Measurements from ENCODE around the gene JADE3. TPM values are rescaled to one million over a fixed set of nuclear protein-coding genes. Genes with fewer than 3 reads are reported as not detected.

JADE3 gene
- polyA plus RNA-seq, 1 donor (not counting 4 experiments of a cell fraction or from before 2014, with no cell fraction given): 8.2 TPM

DNA sequence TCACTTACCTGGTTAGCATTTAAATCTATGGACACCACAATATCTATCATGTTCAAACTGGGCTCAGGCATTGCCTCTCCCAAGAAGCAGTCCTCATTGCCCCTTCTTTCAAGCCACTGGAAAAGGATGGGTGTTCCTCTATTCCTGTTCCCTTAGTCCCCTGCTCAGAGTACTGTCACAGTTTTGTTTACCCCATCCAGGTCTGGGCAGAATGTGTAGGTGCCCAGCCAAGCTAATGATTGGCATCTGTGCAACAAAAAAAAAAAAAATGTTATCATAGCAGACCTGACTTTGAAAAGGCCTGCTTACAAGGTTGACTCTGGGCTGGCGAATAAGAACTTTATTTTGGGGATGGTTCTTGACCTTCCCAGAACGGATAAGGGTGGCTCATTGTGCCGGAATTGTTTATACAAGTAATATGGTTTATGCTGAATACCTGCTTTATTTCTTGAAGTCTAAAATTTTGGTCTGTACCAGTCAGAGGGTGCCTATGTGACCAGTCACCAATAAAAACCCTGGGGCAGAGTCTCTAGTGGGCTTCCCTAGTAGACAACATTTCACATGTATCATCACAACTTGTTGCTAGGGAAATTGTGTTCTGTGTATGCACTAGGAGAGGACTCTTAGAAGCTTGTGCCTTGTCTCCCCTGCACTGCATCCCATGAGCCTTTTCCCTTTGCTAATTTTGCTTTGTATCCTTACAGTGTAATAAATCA, 47.9 kb downstream of the JADE3 start:
- Histone ChIP-seq H2AFZ (ENCODE audit: control insufficient read depth, low read length) (no peak overlapping the region), H3K36me3 (ENCODE audit: control insufficient read depth in 2 of 2, extremely low read depth in 1 of 2, insufficient read depth in 2 of 2, low read length in 2 of 2) (no peaks in the 10 kb centered on the region), H3K27ac (ENCODE audit: control insufficient read depth, insufficient read depth, low read length) (no peak overlapping the region), H3K27me3 (ENCODE audit: control insufficient read depth, extremely low read depth, insufficient read depth, low read length) (no peaks in the 10 kb centered on the region), H3K4me1 (ENCODE audit: control insufficient read depth, extremely low read depth, insufficient read depth, low read length) (peaks cover 11% of the 10 kb centered on the region), H3K9me1 (ENCODE audit: control insufficient read depth, extremely low read depth, insufficient read depth, low read length) (no peaks in the 10 kb centered on the region), H3K4me3 (ENCODE audit: control insufficient read depth in 2 of 3, extremely low read depth in 1 of 3, insufficient read depth in 2 of 3, low read depth in 1 of 3, low read length in 3 of 3) (no peak overlapping the region), H3K9me3 (ENCODE audit: control insufficient read depth, low read depth, low read length) (no peaks in the 10 kb centered on the region), H3K79me2 (ENCODE audit: control insufficient read depth, insufficient read depth, low read length) (no peaks in the 10 kb centered on the region), H3K9ac (ENCODE audit: control insufficient read depth, extremely low read depth, insufficient read depth, low read length) (no peak overlapping the region), H3K4me2 (ENCODE audit: control insufficient read depth, extremely low read depth, insufficient read depth, low read depth, low read length) (no peak overlapping the region), H4K20me1 (ENCODE audit: control insufficient read depth, extremely low read depth, insufficient read depth, low read length) (no peaks in the 10 kb centered on the region)
- FAIRE-seq (no peak), DNase-seq (ENCODE audit: low read depth, low spot score) (no peak)
- dilution Hi-C loops (cut with MboI; ENCODE audit: extremely low pct_ligation_motif_present, low sequenced_read_pairs): no loop called here
- no peak for TF ChIP-seq EZH2 (IDR thresholded peaks at IDR 0.05; ENCODE audit: low read length)
- TF ChIP-seq, protein P1, sequence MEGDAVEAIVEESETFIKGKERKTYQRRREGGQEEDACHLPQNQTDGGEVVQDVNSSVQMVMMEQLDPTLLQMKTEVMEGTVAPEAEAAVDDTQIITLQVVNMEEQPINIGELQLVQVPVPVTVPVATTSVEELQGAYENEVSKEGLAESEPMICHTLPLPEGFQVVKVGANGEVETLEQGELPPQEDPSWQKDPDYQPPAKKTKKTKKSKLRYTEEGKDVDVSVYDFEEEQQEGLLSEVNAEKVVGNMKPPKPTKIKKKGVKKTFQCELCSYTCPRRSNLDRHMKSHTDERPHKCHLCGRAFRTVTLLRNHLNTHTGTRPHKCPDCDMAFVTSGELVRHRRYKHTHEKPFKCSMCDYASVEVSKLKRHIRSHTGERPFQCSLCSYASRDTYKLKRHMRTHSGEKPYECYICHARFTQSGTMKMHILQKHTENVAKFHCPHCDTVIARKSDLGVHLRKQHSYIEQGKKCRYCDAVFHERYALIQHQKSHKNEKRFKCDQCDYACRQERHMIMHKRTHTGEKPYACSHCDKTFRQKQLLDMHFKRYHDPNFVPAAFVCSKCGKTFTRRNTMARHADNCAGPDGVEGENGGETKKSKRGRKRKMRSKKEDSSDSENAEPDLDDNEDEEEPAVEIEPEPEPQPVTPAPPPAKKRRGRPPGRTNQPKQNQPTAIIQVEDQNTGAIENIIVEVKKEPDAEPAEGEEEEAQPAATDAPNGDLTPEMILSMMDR (optimal IDR thresholded peaks at IDR 0.05 in 1 of 3, IDR thresholded peaks at IDR 0.05 in 1 of 3, conservative IDR thresholded peaks at IDR 0.05 in 1 of 3; ENCODE audit: extremely low read depth in 1 of 3, insufficient read depth in 2 of 3, low read length in 3 of 3): no peak

DNA sequence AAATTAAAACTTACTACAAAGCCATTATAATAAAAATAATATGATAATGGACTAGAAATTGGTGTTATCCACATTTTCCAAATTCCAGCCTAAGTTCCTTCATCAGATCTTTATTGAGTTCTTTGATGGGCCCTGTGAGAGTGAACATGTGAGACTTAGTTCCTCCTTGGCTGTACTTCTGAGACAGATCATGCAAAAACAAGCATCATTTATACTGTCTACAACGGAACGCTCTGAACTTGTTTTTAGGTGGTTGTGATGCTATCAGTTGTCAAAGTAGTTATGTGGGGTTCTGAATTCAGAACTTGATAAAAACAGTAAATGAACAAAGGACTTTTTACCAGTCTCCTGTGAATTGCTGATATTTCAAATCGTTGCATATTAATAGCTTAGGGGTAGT, 48.9 kb downstream of the JADE3 start:
- Histone ChIP-seq H3K36me3 (ENCODE audit: control insufficient read depth in 2 of 2, extremely low read depth in 1 of 2, insufficient read depth in 2 of 2, low read length in 2 of 2) (no peaks in the 10 kb centered on the region), H3K9me1 (ENCODE audit: control insufficient read depth, extremely low read depth, insufficient read depth, low read length) (no peaks in the 10 kb centered on the region), H3K27me3 (ENCODE audit: control insufficient read depth, extremely low read depth, insufficient read depth, low read length) (no peaks in the 10 kb centered on the region), H3K4me2 (ENCODE audit: control insufficient read depth, extremely low read depth, insufficient read depth, low read depth, low read length) (no peak overlapping the region), H3K79me2 (ENCODE audit: control insufficient read depth, insufficient read depth, low read length) (no peaks in the 10 kb centered on the region), H3K4me1 (ENCODE audit: control insufficient read depth, extremely low read depth, insufficient read depth, low read length) (peaks cover 11% of the 10 kb centered on the region), H3K9ac (ENCODE audit: control insufficient read depth, extremely low read depth, insufficient read depth, low read length) (no peak overlapping the region), H4K20me1 (ENCODE audit: control insufficient read depth, extremely low read depth, insufficient read depth, low read length) (no peaks in the 10 kb centered on the region), H3K9me3 (ENCODE audit: control insufficient read depth, low read depth, low read length) (no peaks in the 10 kb centered on the region), H3K27ac (ENCODE audit: control insufficient read depth, insufficient read depth, low read length) (no peak overlapping the region), H3K4me3 (ENCODE audit: control insufficient read depth in 2 of 3, extremely low read depth in 1 of 3, insufficient read depth in 2 of 3, low read depth in 1 of 3, low read length in 3 of 3) (no peak overlapping the region), H2AFZ (ENCODE audit: control insufficient read depth, low read length) (no peak overlapping the region)
- no peak for DNase-seq (ENCODE audit: low read depth, low spot score)
- dilution Hi-C loops (cut with MboI; ENCODE audit: extremely low pct_ligation_motif_present, low sequenced_read_pairs): no loop called here
- TF ChIP-seq, protein P1 (optimal IDR thresholded peaks at IDR 0.05 in 1 of 3, IDR thresholded peaks at IDR 0.05 in 1 of 3, conservative IDR thresholded peaks at IDR 0.05 in 1 of 3; ENCODE audit: extremely low read depth in 1 of 3, insufficient read depth in 2 of 3, low read length in 3 of 3): no peak
- TF ChIP-seq EZH2 (IDR thresholded peaks at IDR 0.05; ENCODE audit: low read length): no peak
- FAIRE-seq: no peak

All from keratinocyte (primary cell).